ENCODE measurements around the gene CAMK2D.

CAMK2D gene

GRCh38 chr4:113522433-113522832 lies 239.1 kb downstream of the CAMK2D start:
- DNase-seq (ENCODE audit: low read depth) = no peak

- DNase-seq (ENCODE audit: low read depth) = no peak
Measured at GRCh38 chr4:113513382-113513781, 248.2 kb downstream of the CAMK2D start.

GRCh38 chr4:113512880-113513279 lies 248.7 kb downstream of the CAMK2D start:
- no peak for DNase-seq (ENCODE audit: low read depth)

GRCh38 chr4:113511944-113512343 lies 249.6 kb downstream of the CAMK2D start:
- DNase-seq (ENCODE audit: low read depth) = no peak

GRCh38 chr4:113509851-113510250 lies 251.7 kb downstream of the CAMK2D start:
- DNase-seq (ENCODE audit: low read depth) = no peak

- no peak for DNase-seq (ENCODE audit: low read depth)
Measured at GRCh38 chr4:113505044-113505443, 256.5 kb downstream of the CAMK2D start.

- no peak for DNase-seq (ENCODE audit: low read depth)
Measured at GRCh38 chr4:113504422-113504821, 257.1 kb downstream of the CAMK2D start.

GRCh38 chr4:113503691-113504090 lies 257.8 kb downstream of the CAMK2D start:
- DNase-seq (ENCODE audit: low read depth) = no peak

- DNase-seq (ENCODE audit: low read depth) = no peak
Measured at GRCh38 chr4:113502906-113503305, 258.6 kb downstream of the CAMK2D start.

GRCh38 chr4:113502476-113502875 lies 259.1 kb downstream of the CAMK2D start:
- no peak for DNase-seq (ENCODE audit: low read depth)

- no peak for DNase-seq (ENCODE audit: low read depth)
Measured at GRCh38 chr4:113500424-113500823, 261.1 kb downstream of the CAMK2D start.

GRCh38 chr4:113499696-113500095 lies 261.8 kb downstream of the CAMK2D start:
- DNase-seq (ENCODE audit: low read depth) = no peak

GRCh38 chr4:113499166-113499565 lies 262.4 kb downstream of the CAMK2D start:
- no peak for DNase-seq (ENCODE audit: low read depth)

- DNase-seq (ENCODE audit: low read depth) = no peak
Measured at GRCh38 chr4:113497154-113497884, 264.2 kb downstream of the CAMK2D start.

GRCh38 chr4:113496698-113497097 lies 264.8 kb downstream of the CAMK2D start:
- DNase-seq (ENCODE audit: low read depth) = no peak

GRCh38 chr4:113495790-113496189 lies 265.7 kb downstream of the CAMK2D start:
- DNase-seq (ENCODE audit: low read depth) = no peak

GRCh38 chr4:113483131-113483530 lies 278.4 kb downstream of the CAMK2D start:
- DNase-seq (ENCODE audit: low read depth) = no peak

GRCh38 chr4:113482325-113482724 lies 279.2 kb downstream of the CAMK2D start:
- no peak for DNase-seq (ENCODE audit: low read depth)

- no peak for DNase-seq (ENCODE audit: low read depth)
Measured at GRCh38 chr4:113481820-113482219, 279.7 kb downstream of the CAMK2D start.

- no peak for DNase-seq (ENCODE audit: low read depth)
Measured at GRCh38 chr4:113480109-113480508, 281.4 kb downstream of the CAMK2D start.

GRCh38 chr4:113478032-113478431 lies 283.5 kb downstream of the CAMK2D start:
- no peak for DNase-seq (ENCODE audit: low read depth)

- no peak for DNase-seq (ENCODE audit: low read depth)
Measured at GRCh38 chr4:113476800-113477199, 284.7 kb downstream of the CAMK2D start.

GRCh38 chr4:113474017-113474416 lies 287.5 kb downstream of the CAMK2D start:
- no peak for DNase-seq (ENCODE audit: low read depth)

- no peak for DNase-seq (ENCODE audit: low read depth)
Measured at GRCh38 chr4:113472864-113473263, 288.7 kb downstream of the CAMK2D start.
